NCI-H146 (cell line): ENCODE results near the gene BLOC1S2.
"Not testable (repeated sequence)": the region's sequence is repeated elsewhere in the genome, so short reads cannot be mapped to it uniquely, and the experiment has no call there.

ENCODE experiments used
- DNase-seq: peaks from one replicate; lab custom pipeline; 2025; lab: John Stamatoyannopoulos, UW

Gene BLOC1S2

DNA sequence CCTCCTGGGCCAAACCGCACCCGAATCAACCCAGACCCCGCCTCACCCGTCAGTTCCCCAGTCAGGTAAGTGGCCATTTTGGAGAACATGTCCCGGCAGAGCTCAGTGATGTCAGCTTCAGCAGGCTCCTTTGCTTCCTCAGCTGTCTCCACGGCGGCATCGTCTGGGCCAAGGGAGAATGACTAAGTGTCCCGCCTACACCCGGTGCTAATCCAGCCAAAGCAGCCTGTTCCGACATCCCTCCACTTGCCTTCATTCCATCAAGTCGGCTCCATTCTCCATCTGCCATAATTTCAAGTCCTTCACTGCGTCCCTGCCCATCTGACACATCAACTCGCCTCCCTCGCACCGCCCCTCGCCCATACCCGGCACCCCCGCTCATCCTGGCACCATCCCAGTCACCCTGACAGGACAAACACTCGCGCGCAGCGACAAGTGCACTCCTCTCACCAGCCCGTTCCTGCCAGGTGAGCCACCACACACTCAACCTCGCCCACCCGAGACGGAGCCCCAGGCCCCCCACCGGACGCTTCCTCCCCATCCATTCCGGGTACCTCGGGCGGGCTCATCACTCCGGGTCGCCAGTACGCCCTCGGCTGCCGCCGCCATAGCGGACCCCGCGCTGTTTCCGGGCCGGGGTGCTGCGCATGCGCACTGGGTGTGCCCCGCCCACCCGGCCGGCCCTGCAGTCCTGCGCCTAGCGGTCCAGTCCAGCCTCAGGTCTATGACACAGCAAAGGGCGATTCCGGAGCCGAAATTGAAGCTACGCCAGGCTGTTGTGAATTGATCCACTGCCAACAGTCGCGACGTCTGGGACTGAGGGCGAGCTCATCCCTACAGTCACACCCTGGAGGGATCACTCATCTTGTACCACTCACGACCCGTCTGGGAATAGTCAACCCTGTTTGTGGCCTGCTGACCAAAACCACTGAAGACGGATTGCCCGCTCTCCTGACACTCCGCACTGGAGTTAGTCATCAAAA, at the start of gene BLOC1S2:
BLOC1S2 (minus strand) TSS at position 630 of the 983 bp plus-strand sequence; CDS start at position 609, 21 bp downstream.
- peak; percentile 76 for DNase-seq

DNA sequence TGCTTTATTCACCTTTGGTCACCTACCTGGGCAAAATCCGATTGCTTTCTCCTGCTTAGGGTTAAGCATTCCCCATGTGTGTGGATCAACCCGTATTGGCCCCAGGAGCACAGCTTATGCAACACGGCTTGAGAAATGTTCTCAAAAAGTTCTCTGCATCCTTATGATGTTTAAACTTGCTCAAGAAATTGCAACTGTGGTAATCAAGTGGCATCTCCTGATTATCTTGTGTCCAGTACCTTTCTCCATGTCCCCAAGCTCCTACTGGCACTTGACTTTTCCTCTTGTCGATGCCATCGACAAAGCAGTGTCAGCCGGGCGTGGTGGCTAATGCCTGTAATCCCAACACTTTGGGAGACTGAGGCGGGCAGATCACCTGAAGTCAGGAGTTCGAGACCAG, 48.3 kb upstream of the BLOC1S2 start:
- DNase-seq, result no peak

DNA sequence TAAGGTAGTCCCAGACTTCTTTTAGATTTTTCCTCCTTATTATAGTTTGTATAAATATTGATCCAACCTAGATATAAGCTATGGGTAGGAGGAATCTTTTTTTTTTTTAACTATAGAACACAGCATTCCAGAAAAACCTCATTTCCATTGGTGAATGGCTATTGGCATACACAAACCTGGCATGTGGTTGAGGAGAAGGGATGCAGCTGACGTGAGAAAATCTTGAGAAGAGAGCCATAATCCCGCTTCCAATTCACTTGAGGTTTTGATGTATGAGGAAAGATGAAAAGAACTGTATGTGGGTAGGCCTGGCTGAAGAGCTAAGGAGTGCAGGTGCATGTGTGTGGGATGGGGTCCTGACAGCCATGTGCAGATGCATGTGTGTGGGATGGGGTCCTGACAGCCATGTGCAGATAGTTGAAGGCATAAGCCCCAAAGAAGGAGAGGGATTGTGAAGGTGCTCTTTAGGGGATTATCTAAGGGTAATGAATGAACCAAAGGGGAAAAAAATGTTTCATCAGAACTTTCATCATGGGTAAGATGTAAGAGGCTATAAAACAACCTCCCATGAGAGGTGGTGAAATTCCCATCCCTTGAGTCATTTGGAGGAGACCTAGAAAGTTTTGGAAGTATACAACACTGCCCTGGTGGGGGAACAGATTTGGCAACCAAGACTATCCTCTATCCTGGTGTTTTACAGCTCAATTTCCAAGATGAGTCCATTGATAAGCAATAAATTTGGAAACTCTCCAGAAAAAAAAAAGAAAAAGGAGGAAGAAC, 47.4 kb upstream of the BLOC1S2 start:
- DNase-seq, result no peak

DNA sequence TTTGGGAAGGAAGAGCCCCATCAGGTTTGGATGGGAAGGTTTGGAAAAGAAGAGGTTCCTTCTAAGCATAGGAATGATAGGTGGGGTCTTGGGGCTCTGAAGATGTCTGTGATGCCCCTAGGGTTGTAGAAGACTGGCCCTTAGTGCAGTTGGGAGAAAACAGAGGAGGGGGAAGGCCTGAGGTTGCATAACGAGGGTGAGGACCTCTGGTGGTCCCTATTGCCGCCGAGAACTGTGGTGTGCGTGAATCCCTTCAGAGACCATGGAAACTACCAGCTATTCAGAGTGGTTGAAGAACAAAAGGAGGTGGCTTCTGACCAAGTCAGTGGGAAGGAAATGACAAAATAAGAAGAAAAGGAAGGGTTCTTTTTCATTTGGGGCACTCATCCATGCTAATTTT, 46.6 kb upstream of the BLOC1S2 start:
- no peak for DNase-seq

DNA sequence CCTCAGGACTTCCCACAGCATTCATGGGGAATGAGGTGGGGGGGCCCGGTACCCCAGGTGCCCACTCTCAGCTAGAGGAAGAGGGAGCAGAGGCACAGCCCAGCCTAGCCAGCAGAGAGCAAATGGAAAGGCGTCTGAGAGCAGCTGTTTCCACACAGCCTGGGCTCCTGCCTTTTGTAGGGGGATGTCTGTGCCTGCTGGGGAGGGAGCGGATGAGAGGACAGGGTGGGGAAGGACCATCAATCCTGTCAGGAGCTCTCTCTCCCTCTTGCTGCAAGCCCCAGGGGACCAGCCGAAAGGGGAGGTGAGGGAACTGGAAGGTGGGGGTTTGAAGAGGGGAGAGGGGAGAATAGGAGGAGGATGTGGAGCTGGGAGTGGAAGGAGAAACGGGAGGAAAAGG, 43.6 kb upstream of the BLOC1S2 start, which contains the start of gene PKD2L1:
PKD2L1 (minus strand) TSS at position 150 of the 400 bp plus-strand sequence; CDS start at position 25, 125 bp downstream.
- DNase-seq, result peak; percentile 78

DNA sequence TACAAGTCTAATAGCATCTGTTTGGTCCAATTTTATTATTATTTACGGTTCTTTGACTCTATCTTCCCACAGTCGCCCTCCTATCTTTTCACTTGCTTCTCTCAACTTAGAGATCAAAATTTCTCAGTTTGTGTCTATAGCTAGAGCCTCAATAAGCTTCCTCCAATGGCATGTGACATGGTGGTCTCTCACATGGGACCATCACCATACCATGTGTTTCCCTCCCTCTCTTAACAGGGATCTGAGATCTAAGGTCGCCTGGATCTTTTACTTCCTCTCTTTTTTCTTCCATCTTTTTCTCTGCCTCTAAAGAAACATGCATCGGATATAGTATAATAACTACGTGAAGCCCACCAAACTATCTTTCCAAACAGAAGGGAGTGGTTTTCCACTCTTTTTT, 41.7 kb upstream of the BLOC1S2 start:
- no peak for DNase-seq

DNA sequence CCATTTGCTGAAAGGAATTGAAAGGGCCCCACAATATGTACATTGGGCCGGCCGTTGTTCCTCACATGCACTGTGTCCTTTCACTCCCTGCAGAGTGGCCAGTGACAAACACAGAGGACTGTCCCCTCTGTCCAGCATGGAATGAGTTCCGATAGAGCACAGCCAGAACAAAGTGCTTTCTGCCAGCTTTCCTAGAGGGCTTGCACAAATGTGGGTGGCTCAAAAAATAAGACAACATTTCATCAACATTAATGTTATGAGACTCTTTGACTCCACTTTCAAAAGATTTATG, 41.2 kb upstream of the BLOC1S2 start:
- DNase-seq, result peak; percentile 95

DNA sequence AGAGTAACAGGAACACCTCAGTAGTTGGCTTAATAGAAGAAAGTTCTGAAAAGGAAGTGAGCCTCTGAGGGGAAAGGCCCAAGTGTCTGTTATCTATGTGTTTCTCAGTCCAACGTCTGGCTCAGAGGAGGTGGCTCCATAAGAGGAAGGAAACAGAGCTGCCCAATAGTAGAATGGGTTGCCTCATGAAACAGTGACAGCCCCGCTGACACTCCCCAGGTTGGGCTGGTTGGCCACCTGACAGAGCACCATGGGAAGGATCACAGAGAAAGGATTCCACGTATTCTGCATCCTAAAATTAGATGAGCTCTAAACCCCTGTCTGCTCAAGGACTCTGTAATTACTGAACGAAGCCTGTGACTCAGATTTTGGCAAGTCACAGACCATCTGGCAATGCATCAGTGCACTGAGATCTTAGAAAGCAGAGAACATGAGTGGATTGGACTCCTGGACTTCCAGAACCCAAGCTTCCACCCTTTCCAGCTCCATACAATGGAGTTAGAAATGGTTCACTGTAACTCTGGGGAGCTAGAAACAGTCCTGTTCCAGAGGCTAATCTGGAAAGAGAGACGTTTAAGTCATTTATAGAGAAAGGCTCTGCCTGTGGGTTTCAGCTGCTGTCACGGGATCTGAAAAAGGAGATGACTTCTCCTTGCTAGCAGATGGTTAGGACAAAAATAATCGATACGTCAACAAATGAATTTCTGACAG, 40.7 kb upstream of the BLOC1S2 start:
- DNase-seq, result peak; percentile 67

DNA sequence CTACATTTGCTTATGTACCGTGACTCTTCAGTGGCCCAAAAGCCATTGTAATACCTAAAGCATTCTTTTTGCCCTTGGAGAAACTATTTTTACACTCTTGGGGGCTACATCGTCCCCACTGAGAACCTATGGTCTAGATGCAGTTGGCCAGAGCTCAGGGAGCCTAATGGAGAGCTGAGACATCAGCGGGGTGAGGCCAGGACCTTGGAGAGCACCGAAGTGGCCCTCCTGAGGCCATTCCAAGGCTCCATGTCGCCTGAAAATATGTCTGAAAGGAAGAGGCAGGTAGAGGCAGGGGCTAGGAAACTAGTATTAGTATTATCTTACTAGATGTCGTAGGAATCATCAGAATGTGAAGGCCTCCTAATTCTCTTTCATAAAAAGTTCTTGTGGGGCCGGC, 38.7 kb upstream of the BLOC1S2 start:
- DNase-seq, result no peak

DNA sequence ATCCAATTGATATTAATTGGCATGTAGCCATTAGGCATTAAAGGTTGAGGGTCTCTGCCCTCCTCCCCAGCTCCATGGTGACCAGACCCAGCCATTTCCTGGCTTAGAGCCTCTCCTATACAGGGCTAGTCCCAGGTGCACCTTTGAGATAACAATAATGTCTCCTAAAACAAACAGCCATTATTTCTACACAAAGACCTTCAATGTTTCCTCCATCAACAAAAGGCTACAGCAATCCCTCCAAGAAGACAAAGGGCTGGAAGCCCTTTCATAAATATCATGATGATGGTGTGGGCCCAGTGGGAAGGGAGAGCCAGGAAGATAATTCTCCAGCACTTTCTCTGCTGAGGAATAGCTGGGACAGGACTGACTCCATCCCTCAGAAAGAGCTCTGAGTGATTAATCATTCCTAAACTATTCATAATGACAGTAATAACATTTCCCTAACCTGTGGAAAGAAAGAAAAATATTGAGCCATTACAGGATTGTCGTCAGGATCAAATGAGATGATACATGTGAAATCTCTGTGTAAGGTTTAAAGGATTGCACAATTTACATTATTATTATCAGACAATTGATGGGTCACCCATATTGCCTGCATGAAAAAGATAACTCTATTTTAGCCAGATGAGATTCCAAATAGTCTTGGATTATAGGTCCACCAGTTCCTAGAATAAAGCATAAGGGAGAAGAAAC, 33.4 kb upstream of the BLOC1S2 start:
- peak; percentile 98 for DNase-seq

DNA sequence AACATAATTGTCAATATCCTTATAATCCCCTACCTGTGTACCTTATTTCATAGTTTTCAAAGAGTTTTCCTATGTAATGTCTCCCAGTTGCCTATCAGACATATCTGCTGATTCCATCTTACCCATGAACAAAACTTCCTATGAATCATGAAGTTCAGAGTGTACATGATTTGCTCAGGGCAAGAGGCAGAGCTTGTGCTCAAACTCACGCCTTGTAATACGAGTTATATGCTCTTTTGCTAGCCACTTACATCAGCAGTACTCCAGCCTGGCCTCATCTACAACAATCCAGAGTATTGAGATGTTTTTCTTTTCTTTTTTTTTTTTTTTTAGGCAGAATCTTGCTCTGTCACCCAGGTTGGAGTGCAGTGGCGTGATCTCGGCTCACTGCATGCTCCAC, 31.7 kb upstream of the BLOC1S2 start:
- DNase-seq, result no peak

DNA sequence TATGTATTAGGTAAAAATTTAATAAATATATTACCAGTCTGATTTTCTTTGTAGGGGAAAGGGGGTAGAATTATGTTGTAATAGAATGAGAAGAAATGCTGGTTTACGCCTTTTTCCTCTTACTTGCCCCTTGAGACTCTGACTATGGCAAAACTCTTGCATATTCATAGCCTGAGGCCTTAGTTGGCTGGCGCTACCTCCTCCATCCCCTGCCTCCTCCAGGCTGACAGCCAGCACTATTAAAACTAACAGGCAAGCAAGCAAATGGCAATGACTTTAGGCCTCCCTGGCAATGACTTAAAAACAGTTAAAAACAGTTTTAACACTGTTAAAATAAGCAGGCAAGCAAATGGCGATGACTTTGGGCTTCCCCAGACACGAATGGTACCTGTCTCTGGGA, 29.1 kb upstream of the BLOC1S2 start:
- DNase-seq, result no peak

DNA sequence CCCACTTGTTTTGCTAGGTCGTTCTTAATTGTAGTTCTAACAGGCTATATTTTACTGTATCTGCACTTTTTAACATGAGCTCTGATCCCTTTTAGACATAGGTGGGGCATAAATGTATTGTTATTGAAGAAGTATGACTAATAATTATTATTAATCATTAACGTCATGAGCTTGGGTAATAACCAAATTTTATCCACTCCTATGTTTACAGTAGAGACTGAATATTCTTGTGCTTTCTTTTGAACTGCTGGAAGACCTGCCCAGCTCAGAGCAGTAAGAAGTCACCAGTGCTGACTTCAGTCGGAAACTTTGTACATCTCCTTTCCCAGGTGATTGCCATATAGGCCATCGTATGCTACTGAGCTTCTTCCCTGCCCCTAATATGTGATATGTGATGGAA, 24.8 kb upstream of the BLOC1S2 start:
- no peak for DNase-seq

DNA sequence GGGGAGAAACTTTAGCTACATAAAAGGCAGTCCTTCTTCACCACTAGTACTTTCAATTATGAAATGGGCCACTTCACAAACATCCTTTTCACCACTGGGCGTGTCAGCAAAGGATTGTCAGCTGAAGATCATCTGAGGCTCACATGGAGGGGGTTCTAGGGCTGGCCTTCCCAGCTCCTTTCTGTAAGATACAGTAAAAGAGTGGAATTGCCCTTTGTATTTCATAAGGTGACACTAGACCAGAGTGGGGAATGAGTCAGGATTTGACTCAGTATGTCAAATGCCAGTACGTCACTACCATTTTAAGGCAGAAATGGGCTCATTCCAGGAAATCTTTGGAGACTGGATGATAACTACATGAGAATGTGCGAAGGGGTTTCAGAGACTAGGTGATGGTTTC, 21.2 kb upstream of the BLOC1S2 start:
- no peak for DNase-seq

DNA sequence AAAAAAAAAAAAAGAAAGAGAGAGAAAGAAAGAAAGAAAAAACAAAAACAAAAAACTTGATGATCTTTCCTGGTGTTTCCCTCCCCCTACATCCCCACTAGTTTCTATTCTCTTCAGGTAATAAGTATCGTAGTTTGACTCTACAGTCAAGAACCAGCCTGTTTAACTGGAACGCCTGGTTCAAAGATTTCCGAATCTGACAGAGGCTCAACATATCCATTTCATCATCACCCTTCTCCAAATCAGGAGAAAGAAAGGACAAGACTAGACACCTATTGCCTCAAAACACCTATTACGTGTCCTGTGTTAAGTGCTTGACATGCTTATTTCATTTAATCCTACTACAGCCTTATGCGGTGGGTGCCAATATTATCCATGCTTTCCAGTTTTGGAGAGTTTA, 20.4 kb upstream of the BLOC1S2 start:
- no peak for DNase-seq

DNA sequence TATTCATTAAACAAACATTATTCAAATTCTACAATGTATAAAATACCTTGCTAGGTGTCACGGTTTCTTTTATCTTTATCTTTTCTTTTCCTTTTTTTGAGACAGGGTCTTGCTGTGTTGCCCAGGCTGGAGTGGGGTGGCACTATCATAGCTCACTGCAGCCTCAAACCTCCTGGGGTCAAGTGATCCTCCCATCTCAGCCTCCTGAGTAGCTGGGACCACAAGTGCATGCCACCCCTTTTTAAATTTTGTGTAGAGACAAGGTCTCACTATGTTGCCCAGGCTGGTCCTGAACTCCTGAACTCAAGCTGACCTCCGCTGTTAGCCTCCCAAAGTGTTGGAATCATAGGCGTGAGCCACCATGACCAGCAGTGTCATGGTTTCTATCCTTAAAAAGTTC, 17.9 kb upstream of the BLOC1S2 start:
- no peak for DNase-seq

DNA sequence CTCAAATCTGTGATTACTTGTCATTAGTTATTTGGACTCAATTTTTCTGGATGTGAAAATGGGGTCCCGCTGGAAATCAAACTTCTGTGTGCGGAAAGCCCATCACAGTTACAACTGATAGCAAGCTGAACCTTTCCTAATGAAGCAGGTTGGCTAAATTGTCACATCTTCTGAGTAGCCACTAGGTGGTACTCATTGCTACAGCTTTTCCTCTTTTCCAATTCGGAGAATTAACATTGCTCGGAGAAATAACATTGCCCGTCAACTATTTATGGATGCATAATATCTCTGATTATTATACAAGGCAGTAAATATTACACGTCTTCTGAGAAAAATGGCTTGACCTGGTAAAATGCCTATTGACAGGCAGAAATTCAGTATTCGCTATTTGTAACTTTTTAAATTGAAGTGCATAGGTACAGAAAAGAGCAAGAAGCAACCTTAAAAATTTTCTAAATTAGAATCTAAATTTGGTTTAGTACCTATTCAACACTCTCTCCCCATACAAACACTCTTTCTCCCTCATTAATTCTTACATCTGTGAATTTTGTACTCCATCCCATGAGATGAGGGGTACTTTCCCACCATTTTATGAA, 17.3 kb upstream of the BLOC1S2 start:
- peak; percentile 42 for DNase-seq

DNA sequence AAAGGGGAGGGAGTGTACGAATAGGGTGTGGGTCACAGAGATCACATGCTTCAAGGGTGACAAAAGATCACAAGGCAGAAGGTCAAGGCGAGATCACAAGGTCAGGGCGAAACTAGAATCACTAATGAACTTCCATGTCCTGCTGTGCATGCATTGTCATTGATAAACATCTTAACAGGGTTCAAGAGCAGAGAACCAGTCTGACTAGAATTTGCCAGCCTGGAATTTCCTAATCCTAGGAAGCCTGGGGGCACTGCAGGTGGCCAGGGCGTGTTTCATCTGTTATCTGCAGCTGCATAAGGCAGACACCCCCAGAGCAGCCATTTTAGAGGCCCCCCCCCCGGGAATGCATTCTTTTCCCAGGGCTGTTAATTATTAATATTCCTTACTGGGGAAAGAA, 14.6 kb upstream of the BLOC1S2 start:
- peak; percentile 19 for DNase-seq

DNA sequence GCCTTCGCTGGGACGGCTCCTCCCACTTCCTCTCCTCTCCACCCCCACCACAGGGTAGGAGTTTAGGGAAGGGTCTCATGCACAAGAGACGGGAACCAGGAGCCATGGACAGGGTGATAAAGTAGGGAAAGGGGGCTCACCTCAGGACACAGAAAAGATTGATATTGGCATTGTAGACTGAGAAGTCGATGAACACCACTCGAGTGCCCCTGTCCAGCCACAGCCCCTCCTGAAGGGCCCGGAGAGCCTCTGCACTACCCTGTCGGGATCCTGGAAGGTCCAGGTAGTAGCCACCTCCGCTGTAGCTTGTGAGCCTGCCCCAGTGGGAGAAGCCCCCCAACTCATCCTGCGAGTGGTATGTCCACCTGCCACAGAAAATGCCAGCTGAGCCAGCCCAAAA, 10.8 kb upstream of the BLOC1S2 start:
- DNase-seq, result no peak

DNA sequence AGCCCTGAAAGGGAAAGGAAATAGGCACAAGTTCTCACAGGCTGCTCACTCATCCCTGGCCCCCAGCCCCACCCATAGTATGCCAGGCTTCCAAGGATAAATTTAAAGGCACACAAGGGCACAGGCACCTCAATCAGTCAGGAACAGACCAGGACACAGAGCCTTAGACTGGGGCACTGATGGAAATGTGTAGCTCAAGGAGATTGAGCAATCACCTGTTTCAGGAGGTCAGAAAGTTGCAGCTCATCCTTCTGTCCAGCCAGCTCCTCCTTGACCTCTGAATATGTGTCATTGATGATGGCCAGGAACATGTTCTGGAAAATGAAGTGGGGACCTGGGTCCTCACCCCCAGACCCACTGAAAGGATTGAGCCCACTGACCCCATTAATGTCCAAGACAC, 6.6 kb upstream of the BLOC1S2 start:
- DNase-seq, result no peak

DNA sequence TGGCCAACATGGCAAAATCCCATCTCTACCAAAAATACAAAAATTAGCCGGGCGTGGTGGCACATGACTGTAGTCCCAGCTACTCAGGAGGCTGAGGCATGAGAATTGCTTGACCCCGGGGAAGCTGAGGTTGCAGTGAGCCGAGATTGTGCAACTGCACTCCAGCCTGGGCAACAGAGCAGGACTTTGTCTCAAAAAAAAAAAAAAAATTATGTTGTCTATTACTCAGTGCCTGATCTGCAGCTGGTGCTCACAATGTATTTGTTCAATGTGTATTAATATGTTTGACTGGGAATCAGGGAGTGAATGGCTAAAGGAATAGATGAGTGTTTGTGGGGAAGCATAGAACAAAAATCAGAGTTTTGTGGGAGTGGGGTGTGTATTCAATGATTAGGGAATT, 5.8 kb upstream of the BLOC1S2 start:
- DNase-seq, result not testable (repeated sequence)
